IPS-15b (cell line): ENCODE results near the gene ABCA8.
"Not testable (repeated sequence)": the region's sequence is repeated elsewhere in the genome, so short reads cannot be mapped to it uniquely, and the experiment has no call there.

Experiments used
- H3K27me3 ChIP-seq: one replicate; pipeline ENCODE4 v1.6.1; 2013; ENCODE audit warnings: low read length; ENCODE audit not compliant: control insufficient read depth, insufficient read depth
- H3K36me3 ChIP-seq: one replicate; pipeline ENCODE4 v1.6.1; 2013; ENCODE audit warnings: low read length; ENCODE audit not compliant: control insufficient read depth, insufficient read depth
- H3K4me1 ChIP-seq: one replicate; pipeline ENCODE4 v1.6.1; 2013; ENCODE audit warnings: mild to moderate bottlenecking, low read length; ENCODE audit not compliant: control insufficient read depth, insufficient read depth
- H3K4me3 ChIP-seq: one replicate; pipeline ENCODE4 v1.5.1; 2013; ENCODE audit warnings: low read depth, low read length
- H3K9ac ChIP-seq: one replicate; pipeline ENCODE4 v1.6.1; 2013; ENCODE audit warnings: low read depth, mild to moderate bottlenecking, low read length
- H3K9me3 ChIP-seq: one replicate; pipeline ENCODE4 v1.6.1; 2013; ENCODE audit warnings: mild to moderate bottlenecking, low read length; ENCODE audit not compliant: control insufficient read depth, insufficient read depth

Gene ABCA8

GRCh38 chr17:68955181-68955841 lies at the start of gene ABCA8:
TSS of gene ABCA8 (minus strand) at chr17:68955392. CDS start at chr17:68942034, 13,358 bp downstream.
- H3K27me3 ChIP-seq, result no peaks in the 10 kb centered on the region
- no peaks in the 10 kb centered on the region for H3K9me3 ChIP-seq
- no peaks in the 10 kb centered on the region for H3K36me3 ChIP-seq
- H3K9ac ChIP-seq, result no peak within 1 kb of the TSS
- H3K4me3 ChIP-seq, result no peak within 1 kb of the TSS
- no peaks in the 10 kb centered on the region for H3K4me1 ChIP-seq

- not testable (repeated sequence) for H3K27me3 ChIP-seq, H3K9ac ChIP-seq
- H3K4me3 ChIP-seq, result peak overlapping the region; percentile 23
Observed at GRCh38 chr17:69004759-69005158, 49.6 kb upstream of the ABCA8 start.

GRCh38 chr17:68999743-69000142 lies 44.6 kb upstream of the ABCA8 start:
- not testable (repeated sequence) for H3K27me3 ChIP-seq, H3K4me1 ChIP-seq, H3K9ac ChIP-seq, H3K36me3 ChIP-seq, H3K9me3 ChIP-seq, H3K4me3 ChIP-seq

More at GRCh38 chr17:69004759-69005158, 49.6 kb upstream of the ABCA8 start:
- H3K36me3 ChIP-seq, H3K4me1 ChIP-seq, H3K9me3 ChIP-seq: not testable (repeated sequence)

GRCh38 chr17:68993112-68993511 lies 37.9 kb upstream of the ABCA8 start:
- H3K9ac ChIP-seq, result no peak overlapping the region
- H3K4me1 ChIP-seq, result no peaks in the 10 kb centered on the region
- H3K4me3 ChIP-seq, result no peak overlapping the region
- no peaks in the 10 kb centered on the region for H3K27me3 ChIP-seq
- no peaks in the 10 kb centered on the region for H3K9me3 ChIP-seq
- H3K36me3 ChIP-seq, result no peaks in the 10 kb centered on the region

- Histone ChIP-seq H3K9me3 (no peaks in the 10 kb centered on the region), H3K4me1 (no peaks in the 10 kb centered on the region)
Observed at GRCh38 chr17:68987966-68988365, 32.8 kb upstream of the ABCA8 start.

GRCh38 chr17:68981288-68981687 lies 26.1 kb upstream of the ABCA8 start:
- Histone ChIP-seq H3K36me3 (no peaks in the 10 kb centered on the region), H3K27me3 (no peaks in the 10 kb centered on the region), H3K4me1 (no peaks in the 10 kb centered on the region), H3K4me3 (no peak overlapping the region), H3K9me3 (no peaks in the 10 kb centered on the region), H3K9ac (no peak overlapping the region)

More at GRCh38 chr17:68987966-68988365, 32.8 kb upstream of the ABCA8 start:
- no peaks in the 10 kb centered on the region for H3K27me3 ChIP-seq
- H3K9ac ChIP-seq, result no peak overlapping the region
- no peak overlapping the region for H3K4me3 ChIP-seq
- no peaks in the 10 kb centered on the region for H3K36me3 ChIP-seq

GRCh38 chr17:68973098-68973846 lies 18.1 kb upstream of the ABCA8 start:
- Histone ChIP-seq H3K9ac (no peak overlapping the region), H3K4me1 (no peaks in the 10 kb centered on the region), H3K36me3 (no peaks in the 10 kb centered on the region), H3K27me3 (no peaks in the 10 kb centered on the region), H3K9me3 (no peaks in the 10 kb centered on the region), H3K4me3 (no peak overlapping the region)

- Histone ChIP-seq H3K4me3 (no peak overlapping the region), H3K4me1 (no peaks in the 10 kb centered on the region), H3K9ac (no peak overlapping the region), H3K27me3 (no peaks in the 10 kb centered on the region), H3K36me3 (no peaks in the 10 kb centered on the region), H3K9me3 (no peaks in the 10 kb centered on the region)
Observed at GRCh38 chr17:68972119-68972704, 17.0 kb upstream of the ABCA8 start.

- Histone ChIP-seq H3K4me1 (no peaks in the 10 kb centered on the region), H3K36me3 (no peaks in the 10 kb centered on the region), H3K9me3 (no peaks in the 10 kb centered on the region), H3K9ac (no peak overlapping the region), H3K4me3 (no peak overlapping the region), H3K27me3 (no peaks in the 10 kb centered on the region)
Observed at GRCh38 chr17:68969101-68969500, 13.9 kb upstream of the ABCA8 start.

GRCh38 chr17:68963958-68964357 lies 8.8 kb upstream of the ABCA8 start:
- H3K9me3 ChIP-seq, result no peaks in the 10 kb centered on the region
- H3K9ac ChIP-seq, result no peak overlapping the region
- no peaks in the 10 kb centered on the region for H3K36me3 ChIP-seq
- H3K4me1 ChIP-seq, result no peaks in the 10 kb centered on the region
- no peak overlapping the region for H3K4me3 ChIP-seq
- H3K27me3 ChIP-seq, result no peaks in the 10 kb centered on the region

- Histone ChIP-seq H3K4me3 (no peak overlapping the region), H3K36me3 (no peaks in the 10 kb centered on the region), H3K9ac (no peak overlapping the region), H3K4me1 (no peaks in the 10 kb centered on the region), H3K27me3 (no peaks in the 10 kb centered on the region), H3K9me3 (no peaks in the 10 kb centered on the region)
Observed at GRCh38 chr17:68961214-68961882, 6.2 kb upstream of the ABCA8 start.
